CD14-positive monocyte (primary cell): ENCODE results near the gene NUP214. TPM values are rescaled to one million over a fixed set of nuclear protein-coding genes. Genes with fewer than 3 reads are reported as not detected.

Experiments used
- DNase-seq, 3 donors: peaks; one replicate each; pipeline ENCODE4 v3.0.0-alpha.2; 2011 to 2022
- H2AFZ ChIP-seq: 2 replicates; pipeline ENCODE4 v1.6.0; 2012; ENCODE audit warnings: mild to moderate bottlenecking, low read depth, low read length, inconsistent platforms; ENCODE audit not compliant: insufficient read depth, poor library complexity, severe bottlenecking
- H3K27ac ChIP-seq, 2 donors: 1 replicate in 1 of 2; 2 replicates in 1 of 2; pipeline ENCODE4 v1.5.1; 2012 to 2013; ENCODE audit warnings: low read length in 2 of 2, control low read depth in 1 of 2, inconsistent platforms in 1 of 2, low read depth in 1 of 2, mild to moderate bottlenecking in 1 of 2
- H3K27me3 ChIP-seq, 2 donors: one replicate each; pipeline versions ENCODE4 v1.6.0 to v1.6.1; 2011 to 2013; ENCODE audit warnings: low read length in 2 of 2; ENCODE audit not compliant: control insufficient read depth in 2 of 2, insufficient read depth in 2 of 2
- H3K36me3 ChIP-seq, 2 donors: replicated peaks in 1 of 2; 1 replicate in 1 of 2; 2 replicates in 1 of 2; pipeline versions ENCODE4 v1.5.1 to v1.6.1; 2012 to 2013; ENCODE audit warnings: low read length in 2 of 2, control low read depth in 1 of 2, inconsistent platforms in 1 of 2, mild to moderate bottlenecking in 1 of 2; ENCODE audit not compliant: insufficient read depth in 2 of 2, control insufficient read depth in 1 of 2
- H3K4me1 ChIP-seq, 2 donors: 1 replicate in 1 of 2; 2 replicates in 1 of 2; pipeline versions ENCODE4 v1.5.1 to v1.6.1; 2012 to 2013; ENCODE audit warnings: low read length in 2 of 2, control low read depth in 1 of 2, inconsistent platforms in 1 of 2, mild to moderate bottlenecking in 1 of 2, moderate library complexity in 1 of 2; ENCODE audit not compliant: insufficient read depth in 2 of 2, control insufficient read depth in 1 of 2
- H3K4me2 ChIP-seq: replicated peaks from 2 replicates; pipeline ENCODE3; 2012; ENCODE audit warnings: low read length, moderate library complexity, mild to moderate bottlenecking; ENCODE audit not compliant: poor library complexity, severe bottlenecking; ENCODE audit errors: extremely low read depth
- H3K4me3 ChIP-seq, 3 experiments: fragments of 200-600 bp in 1 of 3; sonication (generic) in 1 of 3; replicated peaks in 1 of 3; 1 replicate in 2 of 3; 2 replicates in 1 of 3; pipeline ENCODE4 v1.5.1; 2011 to 2013; ENCODE audit warnings: low read length in 3 of 3, mild to moderate bottlenecking in 3 of 3, control low read depth in 2 of 3, low read depth in 2 of 3, inconsistent platforms in 1 of 3, moderate library complexity in 1 of 3
- H3K79me2 ChIP-seq: 2 replicates; pipeline ENCODE4 v1.6.0; 2012; ENCODE audit warnings: mild to moderate bottlenecking, control low read depth, inconsistent platforms, low read length, moderate library complexity; ENCODE audit not compliant: insufficient read depth
- H3K9ac ChIP-seq: 2 replicates; pipeline ENCODE4 v1.6.0; 2017; ENCODE audit warnings: low read length, mild to moderate bottlenecking; ENCODE audit not compliant: insufficient read depth, poor library complexity, severe bottlenecking
- H3K9me3 ChIP-seq, 2 donors: replicated peaks in 1 of 2; 1 replicate in 1 of 2; 2 replicates in 1 of 2; pipeline versions ENCODE4 v1.5.1 to v1.6.1; 2012 to 2013; ENCODE audit warnings: low read length in 2 of 2, control low read depth in 1 of 2; ENCODE audit not compliant: control insufficient read depth in 1 of 2, insufficient read depth in 1 of 2
- H4K20me1 ChIP-seq: 2 replicates; pipeline ENCODE4 v1.6.0; 2012; ENCODE audit warnings: mild to moderate bottlenecking, low read length, control low read depth, moderate library complexity; ENCODE audit not compliant: insufficient read depth
- H3K27ac Mint-ChIP-seq, 7 donors: one replicate each; pipeline ENCODE4 v1.8.0; 2020; ENCODE audit warnings: mild to moderate bottlenecking in 7 of 7, mixed read lengths in 7 of 7, moderate library complexity in 6 of 7, inconsistent platforms in 2 of 7
- H3K27me3 Mint-ChIP-seq, 3 donors: one replicate each; pipeline ENCODE4 v1.8.0; 2021 to 2022; ENCODE audit warnings: low read depth in 3 of 3, mild to moderate bottlenecking in 3 of 3, mixed read lengths in 3 of 3, moderate library complexity in 3 of 3, inconsistent platforms in 1 of 3
- H3K36me3 Mint-ChIP-seq, 2 donors: one replicate each; pipeline ENCODE4 v1.8.0; 2020; ENCODE audit warnings: mixed read lengths in 2 of 2, inconsistent platforms in 1 of 2, mild to moderate bottlenecking in 1 of 2
- H3K4me1 Mint-ChIP-seq: one replicate; pipeline ENCODE4 v1.8.0; 2020; ENCODE audit warnings: mild to moderate bottlenecking, mixed read lengths
- H3K4me3 Mint-ChIP-seq, 2 donors: one replicate each; pipeline ENCODE4 v1.8.0; 2020; ENCODE audit warnings: mild to moderate bottlenecking in 2 of 2, mixed read lengths in 2 of 2, moderate library complexity in 1 of 2
- H3K9me3 Mint-ChIP-seq, 7 donors: one replicate each; pipeline ENCODE4 v1.8.0; 2020 to 2022; ENCODE audit warnings: mixed read lengths in 7 of 7, mild to moderate bottlenecking in 6 of 7, moderate library complexity in 6 of 7, inconsistent platforms in 2 of 7
- CTCF ChIP-seq: fragments of 200-600 bp; IDR thresholded peaks from one replicate; pipeline ENCODE4 v1.8.0; 2022; ENCODE audit warnings: antibody characterized with exemption, mild to moderate bottlenecking
- WGBS: methylation state at CpG from one replicate; pipeline ENCODE4 v1.1.5; 2013; ENCODE audit warnings: missing lambda C conversion rate; ENCODE audit not compliant: insufficient coverage; 5-methylcytosine and 5-hydroxymethylcytosine counted together
- intact Hi-C, 2 donors: fragments of 100-400 bp; cut with micrococcal nuclease; formaldehyde crosslinking; loops; one replicate each; pipeline versions ENCODE4 v1.15.0 to v1.15.1; 2023
- polyA plus RNA-seq, 3 donors: library from polyadenylated mRNA; depleted of rRNA in 1 of 3; unstranded in 2 of 3; stranded (reverse) in 1 of 3; fragments of 300-500 nt in 2 of 3; fragments of >200 nt in 1 of 3; fragmentation: Illumina TruSeq in 2 of 3; gene quantifications; 1 replicate in 2 of 3; 2 replicates in 1 of 3; pipeline ENCODE4 v1.2.3, GENCODE V29; 2012 to 2021

NUP214 gene
- polyA plus RNA-seq, 3 donors, result 94.9 to 329 (median 214) TPM

GRCh38 chr9:131174681-131175239 lies 49.4 kb downstream of the NUP214 start:
- no peaks in the 10 kb centered on the region for H3K9me3 Mint-ChIP-seq
- no peak for TF ChIP-seq CTCF
- intact Hi-C loops, result no loop called here
- no CpG with 5 or more reads among the region's 1 CpG for WGBS
- H3K4me3 ChIP-seq, result no peak overlapping the region
- peaks cover 50 to 85% of the 10 kb centered on the region in 2 donors for H3K36me3 ChIP-seq
- no peak overlapping the region for H3K27ac ChIP-seq
- H3K36me3 Mint-ChIP-seq, result peaks cover 67 to 85% of the 10 kb centered on the region in 2 donors
- DNase-seq, result no peak
- no peak overlapping the region for H3K9ac ChIP-seq
- no peaks in the 10 kb centered on the region for H3K79me2 ChIP-seq
- H4K20me1 ChIP-seq, result peaks cover 5% of the 10 kb centered on the region
- no peak overlapping the region for H2AFZ ChIP-seq
- H3K4me1 ChIP-seq, result peaks cover 0 to 6% of the 10 kb centered on the region in 2 donors
- peak overlapping the region in 1 of 7 donors; percentile 5 for H3K27ac Mint-ChIP-seq
- H3K9me3 ChIP-seq, result no peaks in the 10 kb centered on the region
- H3K4me1 Mint-ChIP-seq, result peaks cover 11% of the 10 kb centered on the region
- no peak overlapping the region for H3K4me3 Mint-ChIP-seq
- no peaks in the 10 kb centered on the region for H3K27me3 ChIP-seq
- H3K4me2 ChIP-seq, result no peak overlapping the region
- H3K27me3 Mint-ChIP-seq, result peaks cover 0 to 2% (median 0%) of the 10 kb centered on the region in 3 donors

GRCh38 chr9:131177898-131178297 lies 52.5 kb downstream of the NUP214 start:
- H3K9me3 ChIP-seq, result no peaks in the 10 kb centered on the region
- peaks cover 15% of the 10 kb centered on the region for H3K4me1 Mint-ChIP-seq
- H3K27me3 Mint-ChIP-seq, result peaks cover 0 to 2% (median 0%) of the 10 kb centered on the region in 3 donors
- no peak overlapping the region for H3K9ac ChIP-seq
- no peaks in the 10 kb centered on the region for H3K27me3 ChIP-seq
- peaks cover 65 to 96% of the 10 kb centered on the region in 2 donors for H3K36me3 ChIP-seq
- no peak overlapping the region for H3K4me2 ChIP-seq
- no peak overlapping the region for H3K4me3 Mint-ChIP-seq
- DNase-seq, result no peak
- H3K27ac Mint-ChIP-seq, result peak overlapping the region in 1 of 7 donors; percentile 11
- no CpG with 5 or more reads among the region's 1 CpG for WGBS
- peaks cover 4% of the 10 kb centered on the region for H3K79me2 ChIP-seq
- no peaks in the 10 kb centered on the region for H3K9me3 Mint-ChIP-seq
- intact Hi-C loops, result loop anchor here (1.0 kb wide), 1 partner anchor 158 kb away; no protein-coding TSS in a partner anchor
- H3K4me3 ChIP-seq, result no peak overlapping the region
- H3K27ac ChIP-seq, result no peak overlapping the region
- TF ChIP-seq CTCF, result no peak
- H3K4me1 ChIP-seq, result peaks cover 0 to 6% of the 10 kb centered on the region in 2 donors
- peaks cover 74 to 90% of the 10 kb centered on the region in 2 donors for H3K36me3 Mint-ChIP-seq
- no peak overlapping the region for H2AFZ ChIP-seq
- no peaks in the 10 kb centered on the region for H4K20me1 ChIP-seq
